SJSA1 (cell line): Measurements from ENCODE around the gene G0S2. TPM values are rescaled to one million over a fixed set of nuclear protein-coding genes. Genes with fewer than 3 reads are reported as not detected.

ENCODE experiments used
- DNase-seq, 2 experiments: peaks; one replicate each; pipeline ENCODE4 v3.0.0-alpha.2; 2015 to 2020; ENCODE audit warnings: low spot score in 2 of 2, low read depth in 1 of 2
- H3K27ac ChIP-seq: fragments of 250-450 bp; sonication (Bioruptor Pico); 2 replicates; pipeline ENCODE4 v1.5.1; 2020; ENCODE audit warnings: mild to moderate bottlenecking, moderate library complexity
- H3K27me3 ChIP-seq: fragments of 250-450 bp; sonication (Bioruptor Pico); replicated peaks from 2 replicates; pipeline ENCODE4 v1.5.1; 2020; ENCODE audit warnings: mild to moderate bottlenecking, moderate library complexity
- H3K36me3 ChIP-seq: fragments of 250-450 bp; sonication (Bioruptor Pico); 2 replicates; pipeline ENCODE4 v1.5.1; 2020; ENCODE audit warnings: mild to moderate bottlenecking
- H3K4me1 ChIP-seq: fragments of 250-450 bp; sonication (Bioruptor Pico); replicated peaks from 2 replicates; pipeline ENCODE4 v1.6.1; 2021; ENCODE audit warnings: mild to moderate bottlenecking
- H3K4me3 ChIP-seq: fragments of 250-450 bp; sonication (Bioruptor Pico); 2 replicates; pipeline ENCODE4 v1.5.1; 2020; ENCODE audit warnings: mild to moderate bottlenecking
- H3K9me3 ChIP-seq: fragments of 250-450 bp; sonication (Bioruptor Pico); replicated peaks from 2 replicates; pipeline ENCODE4 v1.5.1; 2020; ENCODE audit warnings: mild to moderate bottlenecking
- total RNA-seq: library from RNA; depleted of rRNA; stranded (reverse); fragments of >200 nt; shearing (Covaris generic); gene quantifications from 2 replicates; pipeline ENCODE4 v1.2.3, GENCODE V29; 2014

Gene G0S2
- total RNA-seq, 1 experiment from 2014 or later, result not detected

DNA sequence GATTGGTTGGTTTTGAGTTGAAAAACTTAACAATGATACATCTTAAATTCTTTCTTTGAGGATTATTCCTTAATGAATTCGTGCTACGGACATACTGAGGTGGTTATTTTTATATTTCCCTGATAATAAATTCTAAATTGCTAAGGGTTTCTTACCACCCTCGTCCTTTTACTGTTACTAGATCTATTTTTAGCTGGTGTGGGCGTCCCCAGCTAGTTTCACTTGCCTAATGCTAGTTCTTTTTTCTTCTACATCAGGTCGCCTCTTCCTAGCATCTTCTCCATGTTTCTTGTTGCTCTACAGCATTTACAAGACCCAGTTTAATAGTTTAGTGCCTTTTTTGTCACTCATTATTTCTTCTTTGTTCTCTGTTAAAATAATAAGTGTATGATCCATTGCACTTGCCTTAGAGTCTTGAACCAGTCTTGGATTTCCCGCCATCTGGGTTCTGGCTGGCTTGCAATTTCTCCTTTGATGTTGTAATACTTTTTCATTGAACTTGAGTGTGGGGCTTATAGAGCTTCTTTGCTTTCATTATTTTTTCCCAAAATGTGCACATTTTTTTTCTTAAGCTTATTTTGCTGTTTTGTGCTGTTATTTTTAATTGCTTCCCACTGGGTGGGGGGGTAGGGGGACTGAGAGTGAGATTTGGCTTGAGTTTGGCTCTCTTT is 28.8 kb downstream of the G0S2 start:
- Histone ChIP-seq H3K9me3 (no peaks in the 10 kb centered on the region), H3K4me3 (no peak overlapping the region), H3K36me3 (no peaks in the 10 kb centered on the region), H3K4me1 (no peaks in the 10 kb centered on the region; the same call in 1 of the 2 replicates), H3K27ac (no peak overlapping the region), H3K27me3 (0 out of 2 replicates have a peak, but pooled peaks cover 4% of the 10 kb centered on the region)
- no peak for DNase-seq

DNA sequence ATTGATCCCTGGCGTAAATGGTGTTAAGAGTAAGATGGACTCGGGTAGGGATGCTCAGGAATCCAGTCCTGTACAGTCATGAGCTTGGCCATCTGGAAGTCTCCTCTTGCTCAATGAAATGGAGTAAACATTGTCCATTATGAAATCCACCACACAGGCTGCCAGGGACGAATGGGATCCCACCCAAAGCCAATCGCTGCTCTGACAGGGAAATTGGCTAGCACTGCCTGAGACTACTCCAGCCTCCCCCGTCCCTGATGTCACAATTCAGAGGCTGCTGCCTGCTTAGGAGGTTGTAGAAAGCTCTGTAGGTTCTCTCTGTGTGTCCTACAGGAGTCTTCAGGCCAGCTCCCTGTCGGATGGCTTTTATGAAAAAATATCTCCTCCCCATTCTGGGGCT is 29.4 kb downstream of the G0S2 start, which contains the start of gene HSD11B1:
Gene HSD11B1, plus strand, starts transcription at position 263 of the 400 bp plus-strand sequence. Its CDS starts 97 bp downstream, at position 360.
- no peaks in the 10 kb centered on the region for H3K9me3 ChIP-seq
- 0 out of 2 replicates have a peak, but pooled peaks cover 4% of the 10 kb centered on the region for H3K27me3 ChIP-seq
- H3K4me1 ChIP-seq, result no peaks in the 10 kb centered on the region; the same call in 1 of the 2 replicates
- no peak within 1 kb of the TSS for H3K4me3 ChIP-seq
- no peak for DNase-seq
- no peaks in the 10 kb centered on the region for H3K36me3 ChIP-seq
- no peak within 1 kb of the TSS for H3K27ac ChIP-seq

DNA sequence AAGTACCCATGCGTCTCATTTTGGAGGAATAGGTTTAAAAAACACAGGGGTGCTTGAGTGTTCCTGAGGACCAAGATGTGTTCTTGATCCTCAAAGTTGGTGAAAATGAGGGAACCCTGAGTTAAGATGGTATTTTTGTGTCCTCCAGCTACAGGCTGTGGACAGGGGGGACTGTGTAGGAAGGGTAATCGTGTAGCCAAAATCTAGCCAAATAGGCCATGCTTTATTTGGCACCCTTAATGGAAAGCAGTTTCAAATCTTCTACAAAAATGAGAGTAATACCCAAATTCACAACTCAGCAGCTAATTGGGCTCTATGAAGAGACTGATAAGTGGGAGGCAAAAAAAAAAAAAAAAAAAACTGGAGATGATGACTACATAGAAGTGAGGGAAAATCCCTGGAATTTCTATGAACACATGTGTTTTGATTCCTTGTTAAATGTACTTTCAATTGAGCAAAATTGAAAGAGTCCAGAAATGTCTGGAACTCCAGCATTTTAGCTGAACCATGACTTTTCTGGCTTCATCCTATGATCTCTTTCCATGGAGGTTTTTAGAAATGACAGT is 29.9 kb downstream of the G0S2 start:
- Histone ChIP-seq H3K4me1 (peaks cover under 1% of the 10 kb centered on the region), H3K36me3 (no peaks in the 10 kb centered on the region), H3K27ac (no peak overlapping the region), H3K4me3 (no peak overlapping the region), H3K27me3 (0 out of 2 replicates have a peak, but pooled peaks cover 4% of the 10 kb centered on the region), H3K9me3 (no peaks in the 10 kb centered on the region)
- no peak for DNase-seq

DNA sequence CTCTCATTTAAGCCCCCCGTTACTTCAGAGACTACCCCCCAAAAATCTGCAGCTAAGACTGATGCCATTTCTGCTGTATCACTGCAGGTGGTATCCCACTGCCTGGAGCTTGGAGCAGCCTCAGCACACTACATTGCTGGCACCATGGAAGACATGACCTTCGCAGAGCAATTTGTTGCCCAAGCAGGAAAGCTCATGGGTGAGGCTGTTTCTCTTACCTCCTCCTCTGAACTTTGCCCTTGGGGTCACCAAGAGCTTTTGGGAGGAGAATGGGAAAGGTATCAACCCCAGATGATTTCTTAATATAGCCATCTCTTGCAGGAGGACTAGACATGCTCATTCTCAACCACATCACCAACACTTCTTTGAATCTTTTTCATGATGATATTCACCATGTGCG is 31.4 kb downstream of the G0S2 start:
- DNase-seq, result no peak
- Histone ChIP-seq H3K4me3 (no peak overlapping the region), H3K9me3 (no peaks in the 10 kb centered on the region), H3K27ac (no peak overlapping the region), H3K4me1 (peaks cover 14% of the 10 kb centered on the region), H3K27me3 (0 out of 2 replicates have a peak, but pooled peaks cover 4% of the 10 kb centered on the region), H3K36me3 (no peaks in the 10 kb centered on the region)

DNA sequence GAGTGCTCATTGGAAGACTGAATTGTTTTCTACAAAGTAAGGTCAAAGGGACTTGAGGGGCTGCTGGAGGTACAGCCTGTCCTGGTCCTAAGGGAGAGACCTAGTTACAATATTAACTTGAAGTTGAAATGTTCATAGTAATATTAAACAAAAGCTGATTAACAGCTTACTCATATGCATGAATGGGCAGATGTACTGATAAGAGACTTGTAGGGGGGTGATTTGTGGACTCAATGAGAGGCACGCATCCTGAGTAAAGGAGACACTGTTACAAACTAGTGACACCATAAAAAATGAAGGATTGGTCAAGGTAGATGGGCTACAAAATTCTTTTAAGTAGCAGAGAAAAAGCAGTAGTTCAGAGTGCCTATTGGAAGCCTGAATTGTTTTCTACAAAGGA is 32.1 kb downstream of the G0S2 start:
- no peak overlapping the region for H3K4me3 ChIP-seq

DNA sequence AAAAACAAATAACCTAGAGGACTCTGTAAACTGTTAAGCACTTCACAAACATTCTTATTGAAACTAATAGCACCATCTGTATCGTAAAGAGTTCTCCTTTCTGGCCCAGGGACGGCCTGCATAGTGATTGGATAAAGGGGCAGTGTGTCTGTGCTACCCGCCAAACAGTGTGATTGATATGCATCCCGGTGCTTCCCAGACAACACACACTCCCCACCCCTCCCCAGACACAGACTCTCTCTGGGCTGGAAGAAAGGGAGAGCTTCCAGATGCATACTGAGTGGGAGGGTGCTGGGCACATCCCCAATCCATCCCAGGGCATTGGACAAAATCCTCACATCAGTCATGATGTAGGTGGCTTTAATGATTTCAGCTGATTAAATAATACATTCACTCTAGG is 33.1 kb downstream of the G0S2 start:
- Histone ChIP-seq H3K4me3 (no peak overlapping the region), H3K4me1 (peaks cover 26% of the 10 kb centered on the region), H3K36me3 (no peaks in the 10 kb centered on the region), H3K27me3 (no peaks in the 10 kb centered on the region), H3K9me3 (no peaks in the 10 kb centered on the region), H3K27ac (no peak overlapping the region)
- DNase-seq, result no peak

More for the DNA sequence above, 32.1 kb downstream of the G0S2 start:
- Histone ChIP-seq H3K4me1 (peaks cover 20% of the 10 kb centered on the region), H3K36me3 (no peaks in the 10 kb centered on the region), H3K9me3 (no peaks in the 10 kb centered on the region), H3K27me3 (0 out of 2 replicates have a peak, but pooled peaks cover 4% of the 10 kb centered on the region), H3K27ac (no peak overlapping the region)
- DNase-seq, result no peak

DNA sequence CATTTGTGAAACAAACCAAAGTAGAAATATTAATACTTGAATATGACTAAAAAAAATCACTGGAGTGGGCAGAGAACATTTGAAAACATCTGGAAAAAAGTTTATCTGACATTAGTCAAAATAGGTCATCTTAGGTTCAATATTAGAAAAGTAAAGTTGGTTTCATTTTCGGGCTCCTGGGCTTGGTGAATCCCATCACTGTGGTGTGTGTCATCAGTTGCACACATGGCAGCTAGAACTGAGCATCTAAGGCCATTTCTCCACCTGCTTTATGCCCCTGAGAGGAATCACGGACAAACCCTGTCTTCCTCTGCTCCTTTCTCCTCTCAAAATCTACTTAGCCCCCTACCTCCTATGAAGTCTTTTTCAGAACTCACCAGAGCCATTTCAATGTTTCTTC is 34.9 kb downstream of the G0S2 start:
- Histone ChIP-seq H3K4me1 (peaks cover 26% of the 10 kb centered on the region), H3K9me3 (no peaks in the 10 kb centered on the region), H3K4me3 (no peak overlapping the region), H3K36me3 (no peaks in the 10 kb centered on the region), H3K27ac (0 out of 2 replicates have a peak overlapping the region, but pooled peaks have one; percentile 57), H3K27me3 (no peaks in the 10 kb centered on the region)
- DNase-seq, result no peak

DNA sequence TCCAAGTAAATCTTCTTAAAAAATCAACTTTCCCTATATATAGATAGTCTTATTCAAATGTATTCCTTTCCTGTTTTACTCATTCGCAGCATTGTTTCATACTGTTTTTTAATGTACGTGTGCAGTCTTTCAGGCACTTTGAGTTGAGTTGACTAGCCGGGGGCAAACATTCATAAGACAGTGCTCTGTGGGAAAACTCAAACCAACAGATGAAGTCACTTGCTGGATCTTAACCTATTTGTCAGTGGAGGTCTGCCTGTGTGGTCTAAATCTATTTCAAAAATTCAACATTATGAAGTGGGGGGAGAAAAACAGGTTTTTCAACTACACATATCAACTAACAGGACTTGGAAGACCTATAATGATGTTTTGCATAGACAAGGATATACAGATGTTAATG is 35.6 kb downstream of the G0S2 start:
- peak in 1 of 2 experiments; percentile 30 for DNase-seq
- no peak overlapping the region for H3K4me3 ChIP-seq
- peaks cover 26% of the 10 kb centered on the region for H3K4me1 ChIP-seq
- H3K27me3 ChIP-seq, result no peaks in the 10 kb centered on the region
- H3K27ac ChIP-seq, result peak overlapping the region; percentile 57; the same call in 1 of the 2 replicates
- no peaks in the 10 kb centered on the region for H3K9me3 ChIP-seq
- no peaks in the 10 kb centered on the region for H3K36me3 ChIP-seq

DNA sequence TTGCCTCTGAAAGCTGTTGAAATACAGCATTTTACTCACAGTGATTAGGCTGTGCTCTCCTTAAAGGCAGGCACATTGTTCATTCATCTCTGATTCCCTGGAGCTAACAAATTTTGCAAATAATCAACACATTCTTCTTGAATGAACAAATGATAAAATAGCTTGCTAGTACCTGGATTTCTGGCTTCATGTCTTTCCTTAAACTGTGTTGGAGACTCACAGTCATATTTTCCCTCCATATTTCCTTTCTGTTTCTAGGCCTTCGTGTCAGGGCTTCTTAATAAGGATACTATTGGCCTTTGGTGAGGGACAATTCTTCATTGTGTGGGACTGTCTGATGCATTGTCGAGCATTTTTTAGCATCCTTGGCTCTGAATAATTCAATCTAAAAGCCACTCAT is 39.1 kb downstream of the G0S2 start:
- H3K27me3 ChIP-seq, result no peaks in the 10 kb centered on the region
- no peaks in the 10 kb centered on the region for H3K36me3 ChIP-seq
- H3K27ac ChIP-seq, result no peak overlapping the region
- H3K4me1 ChIP-seq, result peaks cover 26% of the 10 kb centered on the region
- no peaks in the 10 kb centered on the region for H3K9me3 ChIP-seq
- H3K4me3 ChIP-seq, result no peak overlapping the region
- no peak for DNase-seq

DNA sequence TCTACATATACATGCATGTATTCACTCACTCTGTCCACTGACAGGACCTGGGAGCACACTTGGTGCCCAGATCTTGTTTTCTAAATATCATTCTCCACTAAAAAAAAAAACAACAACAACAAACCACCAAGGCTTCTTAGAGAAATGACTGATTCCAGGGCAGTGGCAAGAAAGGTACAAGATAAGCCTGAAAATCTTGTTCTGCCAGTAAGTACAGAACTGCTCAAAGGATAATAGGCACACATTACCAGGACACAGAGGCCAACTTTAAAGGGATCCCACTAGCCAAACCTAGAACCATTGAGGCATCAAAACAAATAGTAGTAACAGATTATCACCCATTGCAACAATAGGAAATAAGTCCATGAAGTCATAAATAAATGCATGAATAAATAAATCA is 40.1 kb downstream of the G0S2 start:
- H3K36me3 ChIP-seq, result no peaks in the 10 kb centered on the region
- no peak for DNase-seq

DNA sequence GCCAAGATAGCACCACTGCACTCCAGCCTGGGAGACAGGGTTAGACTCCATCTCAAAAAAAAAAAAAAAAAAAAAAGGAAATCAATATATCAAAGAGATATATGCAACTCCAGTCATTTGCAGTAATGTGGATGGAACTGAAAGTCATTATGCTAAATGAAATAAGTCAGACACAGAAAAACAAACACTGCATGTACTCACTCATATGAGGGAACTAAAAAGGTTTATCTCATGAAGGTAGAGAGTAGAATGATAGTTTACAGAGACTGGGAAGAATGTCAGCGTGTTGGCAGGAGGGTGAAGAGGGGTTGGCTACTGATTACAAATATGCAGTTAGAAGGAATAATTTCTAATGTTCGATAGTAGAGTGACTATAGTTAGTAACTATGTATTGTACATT is 42.6 kb downstream of the G0S2 start:
- Histone ChIP-seq H3K27ac (no peak overlapping the region), H3K27me3 (no peaks in the 10 kb centered on the region), H3K4me1 (peaks cover 7% of the 10 kb centered on the region), H3K4me3 (no peak overlapping the region), H3K36me3 (no peaks in the 10 kb centered on the region), H3K9me3 (no peaks in the 10 kb centered on the region)
- DNase-seq, result no peak

More for the DNA sequence above, 40.1 kb downstream of the G0S2 start:
- H3K9me3 ChIP-seq, result no peaks in the 10 kb centered on the region
- H3K27ac ChIP-seq, result no peak overlapping the region
- peaks cover 24% of the 10 kb centered on the region for H3K4me1 ChIP-seq
- no peaks in the 10 kb centered on the region for H3K27me3 ChIP-seq
- no peak overlapping the region for H3K4me3 ChIP-seq

DNA sequence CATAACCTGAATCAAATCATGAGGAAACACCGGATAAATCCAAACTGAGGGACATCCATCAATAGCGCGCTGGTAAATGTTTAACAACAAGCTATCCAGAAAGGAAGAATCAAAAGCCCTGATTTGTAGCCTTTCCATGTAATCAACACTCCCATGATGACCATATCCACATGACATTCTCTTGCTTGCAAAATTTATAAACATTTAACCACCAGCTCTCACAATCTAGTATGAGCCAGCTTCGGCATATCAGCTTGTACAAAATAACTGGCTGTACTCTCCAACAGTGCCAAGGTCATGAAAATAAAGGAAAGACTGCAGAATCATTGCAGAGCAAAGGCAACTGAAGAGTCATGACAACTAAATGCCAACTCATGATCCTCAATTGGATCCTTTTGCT is 45.1 kb downstream of the G0S2 start:
- H3K9me3 ChIP-seq, result no peaks in the 10 kb centered on the region
- H3K27me3 ChIP-seq, result no peaks in the 10 kb centered on the region
- H3K4me1 ChIP-seq, result peaks cover 6% of the 10 kb centered on the region; the same call in 1 of the 2 replicates
- DNase-seq, result no peak
- no peaks in the 10 kb centered on the region for H3K36me3 ChIP-seq
- H3K27ac ChIP-seq, result no peak overlapping the region
- H3K4me3 ChIP-seq, result no peak overlapping the region

DNA sequence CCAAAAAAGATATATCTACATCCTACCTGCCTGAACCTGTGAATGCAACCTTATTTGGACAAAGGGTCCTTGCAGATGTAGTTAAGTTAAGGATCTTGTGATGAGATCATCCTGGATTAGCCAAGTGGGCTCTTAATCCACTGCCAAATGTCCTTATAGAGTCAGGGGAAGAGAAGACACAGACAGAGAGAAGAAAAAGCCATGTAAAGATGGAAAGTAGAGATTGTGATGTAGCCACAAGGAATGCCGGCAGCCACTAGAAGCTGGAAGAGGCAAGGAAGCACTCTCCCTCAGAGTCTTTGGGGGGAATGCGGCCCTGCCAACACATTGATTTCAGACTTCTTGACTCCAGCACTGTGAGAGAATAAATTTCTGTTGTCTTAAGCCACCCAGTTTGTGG is 45.6 kb downstream of the G0S2 start:
- no peak for DNase-seq

DNA sequence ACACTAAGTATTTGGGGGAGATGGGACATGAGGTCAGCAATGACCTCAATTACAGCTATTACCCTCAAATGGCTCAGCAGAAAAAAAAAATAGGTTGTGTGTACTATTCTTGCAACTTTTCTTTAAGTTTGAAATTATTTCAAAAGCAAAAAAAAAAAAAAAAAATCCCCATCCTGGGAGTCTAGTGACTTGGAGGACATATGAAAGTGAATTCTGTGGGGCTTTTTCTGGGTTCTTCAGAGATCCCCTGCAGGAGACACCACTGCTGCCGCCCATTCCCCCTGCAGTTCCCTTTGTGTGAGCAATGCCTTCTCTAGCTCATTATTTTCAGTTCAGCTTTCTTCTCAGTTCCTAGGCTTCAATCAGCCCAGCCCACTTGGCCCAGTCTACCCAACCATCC is 46.1 kb downstream of the G0S2 start:
- H3K27ac ChIP-seq, result no peak overlapping the region
- no peak for DNase-seq
- no peaks in the 10 kb centered on the region for H3K9me3 ChIP-seq
- H3K27me3 ChIP-seq, result no peaks in the 10 kb centered on the region
- no peaks in the 10 kb centered on the region for H3K36me3 ChIP-seq
- no peak overlapping the region for H3K4me3 ChIP-seq
- peaks cover 6% of the 10 kb centered on the region; the same call in 1 of the 2 replicates for H3K4me1 ChIP-seq

More for the DNA sequence above, 45.6 kb downstream of the G0S2 start:
- H3K36me3 ChIP-seq, result no peaks in the 10 kb centered on the region
- H3K4me1 ChIP-seq, result peaks cover 6% of the 10 kb centered on the region; the same call in 1 of the 2 replicates
- no peak overlapping the region for H3K27ac ChIP-seq
- no peaks in the 10 kb centered on the region for H3K27me3 ChIP-seq
- H3K9me3 ChIP-seq, result no peaks in the 10 kb centered on the region
- H3K4me3 ChIP-seq, result no peak overlapping the region
